ENCODE data around the gene RBM39. TPM values are rescaled to one million over a fixed set of nuclear protein-coding genes. Genes with fewer than 3 reads are reported as not detected.
"Not testable (repeated sequence)": the region's sequence is repeated elsewhere in the genome, so short reads cannot be mapped to it uniquely, and the experiment has no call there.

The RBM39 gene
- total RNA-seq, 2 experiments from 2014 or later = 303 to 307 TPM

DNA sequence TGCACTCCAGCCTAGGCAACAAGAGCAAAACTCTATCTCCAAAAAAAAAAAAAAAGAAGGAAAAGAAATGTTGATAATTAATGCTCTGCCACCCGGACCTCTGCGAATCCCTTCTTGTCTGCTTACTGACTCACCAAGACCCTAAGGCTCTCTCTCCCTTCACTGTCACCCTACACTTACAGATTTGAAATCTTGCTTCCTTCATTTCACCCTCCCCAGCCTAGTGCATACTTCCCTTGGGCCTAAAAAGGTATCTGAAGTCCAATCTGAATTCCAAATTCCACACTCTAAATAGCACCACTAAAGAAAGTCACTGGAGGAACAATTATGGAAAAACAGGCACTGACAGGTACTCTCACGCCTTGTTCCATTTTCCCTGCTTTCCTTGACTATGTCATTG is 20.4 kb upstream of the RBM39 start:
- POLR2A ChIA-PET = no interaction called here

DNA sequence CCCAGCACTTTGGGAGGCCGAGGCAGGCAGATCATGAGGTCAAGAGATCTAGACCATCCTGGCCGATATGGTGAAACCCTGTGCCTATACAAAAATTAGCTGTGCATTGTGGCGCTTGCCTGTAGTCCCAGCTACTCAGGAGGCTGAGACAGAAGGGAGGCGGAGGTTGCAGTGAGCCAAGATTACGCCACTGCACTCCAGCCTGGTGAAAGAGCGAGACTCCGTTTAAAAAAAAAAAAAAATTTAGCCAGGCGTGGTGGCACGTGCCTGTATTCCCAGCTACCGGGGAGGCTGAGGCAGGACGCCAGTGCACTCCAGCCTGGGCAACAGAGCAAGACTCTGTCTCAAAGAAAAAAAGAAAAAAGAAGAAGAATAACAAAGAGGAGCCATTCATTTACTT is 19.5 kb upstream of the RBM39 start:
- POLR2A ChIA-PET = not testable (repeated sequence)
- CTCF ChIA-PET = interaction anchor here (0.7 kb wide), 1 partner anchor 14 kb away, joined by 3 read pairs; no protein-coding TSS in a partner anchor

More for the DNA sequence above, 20.4 kb upstream of the RBM39 start:
- CTCF ChIA-PET = no interaction called here

DNA sequence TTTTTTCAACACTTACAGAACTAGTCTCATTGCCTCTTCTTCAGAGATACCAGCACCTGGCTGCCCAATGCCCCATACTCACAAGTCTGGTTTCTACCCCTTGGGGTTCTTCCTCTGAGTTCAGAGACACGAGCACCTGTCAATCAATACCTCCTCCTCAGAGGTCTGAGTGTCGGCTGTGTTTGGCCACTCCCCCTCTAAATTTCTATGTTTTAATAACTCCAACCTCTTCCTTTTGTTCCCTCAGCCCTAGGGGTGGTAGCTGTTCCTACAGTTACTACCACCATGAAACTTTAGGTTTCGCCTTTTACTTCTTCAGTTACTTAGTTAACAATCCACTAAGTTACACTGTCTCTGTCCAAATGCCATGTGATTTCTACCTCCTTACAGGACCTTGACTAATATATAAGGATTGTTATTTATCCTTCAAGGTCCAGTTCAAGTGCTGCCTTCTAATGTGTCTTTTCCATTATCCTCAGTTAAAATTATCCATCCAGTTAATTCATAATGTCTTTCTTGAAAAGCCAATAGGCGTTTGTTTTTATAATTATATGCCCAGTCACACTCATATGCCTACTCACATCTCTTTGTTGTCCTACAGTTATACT is 15.1 kb upstream of the RBM39 start:
- CTCF ChIA-PET = no interaction called here
- POLR2A ChIA-PET = no interaction called here

DNA sequence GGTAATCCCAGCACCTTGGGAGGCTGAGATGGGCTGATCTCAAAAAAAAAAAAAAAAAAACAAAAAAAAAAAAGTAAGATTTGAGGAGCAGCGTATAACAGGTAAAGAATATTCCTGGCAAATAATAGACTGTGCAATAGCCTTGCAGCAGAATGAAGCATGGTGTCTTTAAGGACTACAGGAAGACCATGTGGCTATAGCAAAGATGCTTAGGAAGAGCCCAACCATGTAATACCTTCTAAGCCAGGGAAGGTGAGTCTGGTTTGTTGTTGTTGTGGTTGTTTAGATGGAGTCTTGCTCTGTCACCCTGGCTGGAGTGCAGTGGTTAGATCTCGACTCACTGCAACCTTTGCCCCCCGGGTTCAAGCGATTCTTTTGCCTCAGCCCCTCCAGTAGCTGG is 14.3 kb upstream of the RBM39 start:
- ChIA-PET CTCF (no interaction called here), POLR2A (no interaction called here)

DNA sequence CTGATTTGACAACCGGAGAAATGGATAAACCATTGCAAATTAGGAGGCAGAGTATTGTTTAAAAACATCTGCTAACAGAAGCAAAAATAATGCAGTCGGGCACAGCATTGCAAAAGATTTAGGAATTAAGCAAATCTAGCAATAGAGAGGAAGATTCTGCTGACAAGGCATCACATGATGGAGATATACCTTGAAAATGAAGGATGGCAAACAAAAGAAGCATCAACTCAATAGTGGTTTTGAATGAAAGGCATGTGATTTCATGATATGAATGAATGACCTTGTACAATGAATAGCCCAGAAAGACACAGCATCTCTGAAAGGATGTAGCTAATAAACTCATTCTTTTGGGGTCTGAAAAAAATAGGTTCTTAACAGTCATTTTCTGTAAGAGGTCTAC is 8.6 kb upstream of the RBM39 start:
- CTCF ChIA-PET = no interaction called here
- POLR2A ChIA-PET = interaction anchor here (0.5 kb wide), 1 partner anchor 17 kb away, joined by 9 read pairs; no protein-coding TSS in a partner anchor

DNA sequence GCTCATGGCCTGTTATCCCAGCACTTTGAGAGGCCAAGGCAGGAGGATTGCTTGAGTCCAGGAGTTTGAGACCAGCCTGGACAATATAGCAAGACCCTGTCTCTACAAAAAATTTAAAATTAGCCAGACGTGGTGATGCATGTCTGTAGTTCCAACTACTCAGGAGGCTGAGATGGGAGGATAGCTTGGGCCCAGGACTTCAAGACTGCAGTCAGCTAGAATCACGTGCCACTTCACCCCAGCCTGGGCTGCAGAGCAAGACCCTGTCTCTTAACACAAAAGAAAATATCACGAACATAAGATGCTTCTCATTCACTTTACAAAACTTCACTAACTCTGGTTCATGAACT is 2.4 kb upstream of the RBM39 start:
- ChIA-PET POLR2A (interaction anchor here (0.6 to 6.9 kb wide), 7 partner anchors 10 to 209 kb away, joined by 3 to 119 read pairs (median 29); partner anchors contain the start of genes CPNE1, PHF20, RBM12 and SCAND1), CTCF (interaction anchor here (1.5 to 2.8 kb wide), 3 partner anchors 24 to 210 kb away, joined by 4 to 18 read pairs (median 7); partner anchors contain the start of genes PHF20 and SCAND1)

DNA sequence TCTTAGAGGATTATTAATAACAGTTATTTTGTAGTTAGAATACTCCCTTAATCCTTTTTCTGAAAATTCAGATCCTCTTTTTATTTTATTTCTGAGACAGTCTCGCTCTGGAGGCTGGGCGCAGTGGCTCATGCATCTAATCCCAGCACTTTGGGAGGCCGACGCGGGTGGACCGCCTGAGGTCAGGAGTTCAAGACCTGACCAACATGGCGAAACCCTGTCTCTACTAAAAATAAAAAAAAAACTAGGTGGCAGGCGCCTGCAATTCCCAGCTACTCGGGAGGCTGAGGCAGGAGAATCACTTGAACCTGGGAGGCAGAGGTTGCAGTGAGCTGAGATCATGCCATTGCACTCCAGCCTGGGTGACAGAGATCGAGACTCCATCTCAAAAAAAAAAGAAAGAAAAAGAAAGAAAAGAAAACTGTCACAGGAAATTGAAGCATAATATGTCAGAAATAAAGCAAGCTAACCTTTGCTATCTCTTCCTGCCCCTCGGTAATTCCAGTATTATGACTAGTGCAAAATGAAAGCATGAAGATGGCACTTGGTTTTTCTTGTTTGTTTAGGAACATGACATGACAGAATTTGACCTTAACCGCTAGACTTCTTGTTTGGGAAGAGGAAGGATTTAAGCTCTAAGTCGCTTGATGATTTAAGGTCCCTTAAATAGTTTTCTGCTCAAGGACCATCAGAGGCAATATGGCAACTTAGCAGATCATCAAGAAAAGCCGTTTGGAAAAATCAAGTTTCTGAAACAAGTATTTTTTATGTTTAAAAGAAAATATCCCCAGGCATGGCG is 1.8 kb upstream of the RBM39 start:
- CTCF ChIA-PET = interaction anchor here (1.1 to 2.8 kb wide), 4 partner anchors 25 to 210 kb away, joined by 3 to 18 read pairs (median 6); partner anchors contain the start of genes PHF20 and SCAND1
- POLR2A ChIA-PET = interaction anchor here (0.6 to 6.9 kb wide), 11 partner anchors 9 to 1944 kb away, joined by 3 to 119 read pairs (median 4); partner anchors contain the start of genes CPNE1, PHF20, RBM12 and SCAND1

DNA sequence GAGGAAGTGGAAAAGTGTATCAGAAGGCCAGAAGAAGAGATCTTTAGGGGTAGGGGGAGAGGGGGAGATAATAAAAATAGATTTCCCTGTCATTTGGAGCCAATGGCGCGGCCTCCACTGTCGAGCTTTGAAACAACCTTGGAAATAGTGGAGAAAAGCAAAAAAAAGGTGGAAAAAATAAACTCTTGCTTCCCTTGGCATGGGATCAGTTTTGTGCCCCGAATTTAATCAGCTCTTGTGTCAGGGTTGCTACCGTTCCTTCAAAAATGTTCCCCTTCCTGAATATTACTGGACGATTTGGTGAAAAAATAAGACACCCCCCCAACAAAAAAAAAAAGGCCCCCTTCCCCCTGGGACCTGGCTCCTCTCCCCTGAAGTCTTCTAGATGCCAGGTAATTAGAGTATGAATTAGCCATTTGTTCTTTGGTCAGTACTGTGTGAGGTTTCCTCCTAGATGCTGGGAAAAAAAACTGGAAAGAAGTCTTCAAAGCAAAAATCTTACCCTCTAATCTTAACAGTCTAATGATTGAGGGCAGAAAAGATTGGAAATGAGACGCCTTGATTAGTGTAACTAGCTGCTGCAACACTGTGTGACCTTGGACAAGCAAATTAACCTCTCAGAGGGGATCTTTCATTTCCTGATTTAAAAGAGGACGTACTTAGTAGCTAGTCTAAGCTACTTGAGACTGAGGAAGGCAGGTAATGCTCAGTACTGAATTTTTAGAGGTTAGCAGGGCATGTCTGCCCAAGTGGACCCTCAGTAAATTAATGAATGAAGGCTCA is 872 bp upstream of the RBM39 start:
- ChIA-PET POLR2A (interaction anchor here (0.7 to 6.9 kb wide), 13 partner anchors 15 to 288 kb away, joined by 3 to 119 read pairs (median 5); partner anchors contain the start of genes CEP250, CPNE1, NFS1 and PHF20), CTCF (interaction anchor here (0.9 to 2.8 kb wide), 8 partner anchors 11 to 211 kb away, joined by 3 to 18 read pairs (median 4); partner anchors contain the start of genes PHF20, ROMO1 and SCAND1)

DNA sequence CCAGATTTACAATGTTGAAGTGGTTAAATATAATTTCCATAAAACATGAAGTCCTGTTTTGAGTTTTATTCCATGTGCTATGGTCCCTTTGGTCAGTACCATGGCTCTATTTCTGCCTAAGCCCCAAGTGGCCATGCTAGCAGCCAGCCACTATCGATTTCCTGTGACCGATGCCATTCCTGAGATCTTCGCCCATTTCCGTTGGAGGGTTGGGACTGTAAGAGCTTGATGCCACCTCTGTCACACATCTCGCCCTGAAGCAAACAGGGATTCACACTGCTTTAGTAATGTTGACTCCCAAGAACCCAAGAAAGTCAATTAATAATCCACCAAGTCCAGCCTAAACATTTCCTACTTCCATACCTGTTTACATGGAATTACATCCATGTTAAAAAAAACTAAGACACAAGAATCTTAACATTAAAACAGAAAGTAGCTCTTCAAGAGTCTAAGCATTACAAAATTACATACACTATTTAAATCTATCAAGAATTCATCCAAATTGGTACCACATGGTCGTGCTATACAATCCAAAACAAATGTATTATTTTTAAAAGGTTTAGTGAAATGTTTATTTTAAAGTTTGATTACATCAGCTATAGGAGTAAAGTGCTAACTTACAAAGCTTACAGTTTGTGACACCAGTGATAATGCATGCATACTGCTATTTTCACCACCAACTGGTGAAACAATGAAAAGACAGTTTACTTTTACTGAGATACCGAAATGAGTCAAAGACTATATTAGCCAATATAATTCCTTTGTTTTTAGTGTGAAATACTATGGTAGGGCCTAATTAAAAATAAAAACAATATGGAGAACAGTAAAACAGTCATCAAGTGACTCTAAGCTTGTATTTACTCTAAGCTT is 2.5 kb downstream of the RBM39 start:
- ChIA-PET POLR2A (interaction anchor here (1.0 to 6.9 kb wide), 5 partner anchors 11 to 215 kb away, joined by 3 to 119 read pairs (median 5); partner anchors contain the start of genes NFS1, PHF20, ROMO1 and SCAND1), CTCF (interaction anchor here (1.4 to 1.9 kb wide), 2 partner anchors 20 to 33 kb away, joined by 4 read pairs; no protein-coding TSS in a partner anchor)

DNA sequence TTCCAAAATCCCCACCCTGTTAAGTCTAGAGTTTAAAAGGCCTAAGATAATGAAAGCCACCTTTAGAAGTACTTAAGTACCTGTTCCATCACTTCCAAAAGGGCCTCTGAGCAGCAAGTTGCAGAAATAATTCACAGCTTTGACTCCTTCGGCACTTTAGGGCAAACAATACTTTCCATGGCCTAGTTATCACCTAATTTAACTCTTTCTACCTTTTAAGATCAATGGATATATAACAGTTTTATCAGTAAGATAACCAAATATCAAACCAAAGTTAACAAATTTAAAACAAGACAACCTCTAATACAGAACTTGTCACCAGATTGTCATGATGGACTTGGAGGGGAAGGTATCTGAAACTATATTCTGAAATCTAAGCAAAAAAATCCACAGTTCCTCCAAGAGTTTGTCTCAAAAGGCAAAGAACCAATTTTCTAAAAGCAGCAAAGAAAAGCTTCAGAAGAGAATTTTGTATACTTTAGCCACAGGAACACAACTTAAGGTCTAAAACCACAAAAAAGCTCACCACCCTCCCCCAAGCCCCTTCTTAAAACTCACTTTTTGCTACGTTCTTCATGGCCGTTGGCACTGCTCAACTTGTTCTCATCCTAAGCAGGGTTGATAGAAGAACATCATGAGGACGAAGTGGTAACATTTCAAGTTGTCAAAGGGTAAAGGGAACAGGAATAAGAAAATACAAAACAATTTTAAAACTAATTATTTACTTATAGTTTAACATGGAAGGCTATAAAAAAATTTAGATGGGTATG is 3.5 kb downstream of the RBM39 start:
- ChIA-PET CTCF (interaction anchor here (1.0 to 1.9 kb wide), 2 partner anchors 30 to 34 kb away, joined by 3 to 4 read pairs; no protein-coding TSS in a partner anchor), POLR2A (interaction anchor here (1.0 to 6.9 kb wide), 3 partner anchors 10 to 216 kb away, joined by 3 to 119 read pairs (median 5); partner anchors contain the start of genes PHF20 and SCAND1)

DNA sequence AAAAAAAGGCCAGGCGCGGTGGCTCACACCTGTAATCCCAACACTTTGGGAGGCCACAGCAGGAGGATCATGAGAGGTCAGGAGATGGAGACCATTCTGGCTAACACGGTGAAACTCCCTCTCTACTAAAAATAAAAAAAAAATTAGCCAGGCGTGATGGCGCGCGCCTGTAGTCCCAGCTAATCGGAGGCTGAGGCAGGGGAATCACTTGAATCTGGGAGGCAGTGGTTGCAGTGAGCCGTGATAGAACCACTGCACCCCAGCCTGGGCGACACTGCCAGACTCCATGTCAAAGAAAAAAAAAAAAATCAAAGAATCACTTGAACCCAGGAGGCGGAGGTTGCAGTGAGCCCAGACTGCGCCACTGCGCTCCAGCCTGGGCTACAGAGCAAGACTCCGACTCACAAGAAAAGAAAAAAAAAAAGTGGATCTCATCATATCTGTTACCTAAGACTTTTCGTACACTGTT is 4.2 kb downstream of the RBM39 start:
- POLR2A ChIA-PET = interaction anchor here (0.7 kb wide), 1 partner anchor 12 kb away, joined by 4 read pairs; no protein-coding TSS in a partner anchor
- CTCF ChIA-PET = interaction anchor here (1.0 kb wide), 1 partner anchor 31 kb away, joined by 3 read pairs; no protein-coding TSS in a partner anchor

DNA sequence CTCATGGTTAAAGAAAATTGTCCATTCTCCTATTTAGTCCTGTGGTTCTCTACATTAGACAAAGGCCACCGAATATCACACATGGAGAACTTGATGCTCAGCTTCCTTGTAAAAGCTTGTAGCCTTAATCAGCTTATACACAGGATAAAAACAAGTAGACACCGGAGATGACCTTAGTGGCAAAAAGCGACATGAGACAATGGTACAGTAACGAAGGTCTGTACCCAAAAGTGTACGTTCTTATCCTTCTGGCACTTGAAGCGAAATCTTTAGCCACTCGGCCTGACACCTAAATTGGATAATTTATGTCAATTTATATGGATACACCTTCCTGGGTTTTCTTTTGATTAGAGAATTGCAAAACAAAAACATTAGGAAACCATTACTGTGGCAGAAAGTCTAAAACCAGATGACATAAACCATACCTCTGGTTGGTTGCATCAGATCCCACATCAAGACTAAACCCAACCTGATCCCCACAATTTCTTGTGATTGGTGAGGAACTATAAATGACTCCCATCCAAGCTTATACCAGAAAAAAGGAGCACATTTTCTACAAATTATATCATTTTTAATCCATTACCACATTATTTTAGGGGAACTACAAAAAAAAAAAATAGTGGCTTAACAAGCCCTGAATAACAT is 6.1 kb downstream of the RBM39 start:
- ChIA-PET CTCF (no interaction called here), POLR2A (interaction anchor here (0.6 to 1.7 kb wide), 5 partner anchors 9 to 117 kb away, joined by 3 to 5 read pairs (median 4); no protein-coding TSS in a partner anchor)

DNA sequence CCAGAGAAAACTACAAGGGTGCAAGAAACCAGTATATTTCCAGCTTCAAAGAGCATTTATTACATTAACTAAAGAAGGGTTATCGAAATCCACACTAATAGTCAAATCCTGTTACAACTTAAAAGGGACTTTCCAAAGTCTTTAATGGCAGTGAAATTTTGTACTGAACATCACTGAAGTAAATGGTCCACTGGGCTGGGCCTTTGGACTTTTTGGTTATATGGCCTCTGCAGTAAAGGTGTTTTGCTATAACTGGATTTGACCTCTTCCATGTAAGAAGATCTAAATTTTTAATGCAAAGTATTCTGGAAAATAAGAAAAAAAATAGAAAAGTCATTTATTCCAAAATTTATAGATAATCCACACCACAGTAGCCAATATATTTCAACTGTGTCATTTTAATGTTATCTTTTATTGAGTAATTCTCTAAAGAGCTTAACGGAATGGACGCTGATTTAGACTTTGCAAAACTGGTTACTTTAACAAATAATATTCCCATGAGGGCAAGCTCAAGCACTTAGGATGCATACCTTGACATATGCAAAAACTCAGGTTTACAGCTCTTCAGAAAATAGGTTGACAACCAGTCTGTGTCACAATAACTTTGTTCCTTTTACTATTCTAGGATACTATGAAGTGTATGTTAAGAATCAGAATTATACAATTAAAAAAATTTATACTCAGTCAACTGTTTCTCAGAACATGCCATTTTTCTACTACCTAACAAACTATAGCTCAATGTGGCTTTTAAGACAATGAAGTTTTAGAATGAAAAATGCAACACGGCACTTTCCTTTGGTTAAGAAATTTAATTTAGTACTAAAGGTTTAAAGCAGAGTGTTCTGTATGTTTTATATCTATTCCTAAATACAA is 7.0 kb downstream of the RBM39 start:
- CTCF ChIA-PET = interaction anchor here (0.6 kb wide), 1 partner anchor 35 kb away, joined by 3 read pairs; no protein-coding TSS in a partner anchor
- POLR2A ChIA-PET = interaction anchor here (0.7 to 1.7 kb wide), 7 partner anchors 9 to 116 kb away, joined by 3 to 5 read pairs (median 3); no protein-coding TSS in a partner anchor

DNA sequence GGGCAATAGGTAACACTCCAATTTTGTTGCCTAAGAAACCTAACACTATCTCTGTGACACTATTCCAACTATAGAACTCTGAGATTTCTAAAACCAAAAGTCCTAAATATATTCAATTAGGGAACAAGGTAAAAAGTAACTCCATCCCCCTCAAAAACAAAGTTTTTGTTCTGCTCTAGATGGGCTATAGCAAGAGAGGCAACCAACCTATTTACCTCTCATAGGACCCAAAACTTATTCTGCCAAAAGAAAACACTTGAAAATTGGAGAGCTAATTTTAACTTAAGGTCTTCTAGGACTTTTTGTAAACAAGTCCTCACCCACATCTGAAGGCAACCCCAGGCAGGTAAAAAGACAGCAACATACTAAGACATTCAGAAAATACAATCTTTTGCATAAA is 7.7 kb downstream of the RBM39 start:
- ChIA-PET CTCF (no interaction called here), POLR2A (interaction anchor here (0.7 to 1.4 kb wide), 4 partner anchors 9 to 32 kb away, joined by 3 read pairs; no protein-coding TSS in a partner anchor)

DNA sequence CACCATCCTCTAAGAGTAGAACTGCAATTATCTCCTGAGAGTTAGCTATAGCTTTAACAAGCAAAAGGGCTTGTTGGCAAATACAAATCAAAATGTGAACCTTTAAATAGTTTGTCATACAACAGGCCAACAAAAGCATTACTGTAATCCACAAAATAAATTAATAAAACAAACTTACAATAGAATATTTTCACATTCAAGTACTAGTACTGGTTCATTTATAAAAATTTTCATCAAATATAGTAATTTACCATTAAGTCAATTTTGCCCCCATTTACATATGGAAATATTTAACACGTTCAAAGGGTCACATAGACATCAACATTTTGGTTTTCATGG is 9.4 kb downstream of the RBM39 start:
- ChIA-PET CTCF (interaction anchor here (1.4 kb wide), 1 partner anchor 10 kb away, joined by 3 read pairs; the partner anchor contains the start of gene RBM39), POLR2A (no interaction called here)

All from activated CD8-positive, alpha-beta memory T cell treated with anti-CD3 and anti-CD28 coated beads for 36 hours (primary cell).